ENCODE results near the gene POLR3C.
"Not testable (repeated sequence)": the region's sequence is repeated elsewhere in the genome, so short reads cannot be mapped to it uniquely, and the experiment has no call there.

POLR3C gene

DNA sequence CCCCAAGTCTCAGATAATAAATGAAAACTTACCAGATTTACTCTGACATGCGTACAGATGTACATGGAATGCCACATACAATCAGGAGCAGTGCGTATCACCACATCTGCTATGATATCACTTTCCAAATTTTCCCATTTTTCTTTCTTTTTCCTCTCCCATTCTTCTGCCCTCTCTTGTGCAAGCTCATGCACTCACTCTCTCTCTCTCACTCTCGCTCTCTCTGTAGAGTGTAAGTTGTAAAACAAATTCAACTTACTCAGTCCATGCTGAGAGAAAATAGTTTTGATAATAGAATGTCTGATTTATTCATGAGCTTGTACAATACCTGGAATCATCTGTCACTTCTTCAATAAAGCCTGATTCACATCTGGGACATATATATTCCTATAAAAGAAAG lies 35.4 kb upstream of the POLR3C start:
- Histone ChIP-seq H3K79me2 (ENCODE audit: insufficient read depth, low read depth) (peaks cover 28% of the 10 kb centered on the region; the same call in 1 of the 2 replicates), H3K4me2 (no peak overlapping the region), H3K27me3 (ENCODE audit: insufficient read depth, low read depth) (no peaks in the 10 kb centered on the region), H2AFZ (ENCODE audit: low read depth) (no peak overlapping the region), H3K4me1 (ENCODE audit: low read depth, poor library complexity, severe bottlenecking) (peaks cover 53% of the 10 kb centered on the region), H4K20me1 (ENCODE audit: insufficient read depth) (no peaks in the 10 kb centered on the region), H3K27ac (no peak overlapping the region), H3K4me3 (IDR thresholded peaks at IDR 0.05; ENCODE audit: insufficient read depth, low read depth, low read length) (no peak overlapping the region), H3K36me3 (ENCODE audit: insufficient read depth) (no peaks in the 10 kb centered on the region), H3K9ac (no peak overlapping the region)
- TF ChIP-seq, protein P1, sequence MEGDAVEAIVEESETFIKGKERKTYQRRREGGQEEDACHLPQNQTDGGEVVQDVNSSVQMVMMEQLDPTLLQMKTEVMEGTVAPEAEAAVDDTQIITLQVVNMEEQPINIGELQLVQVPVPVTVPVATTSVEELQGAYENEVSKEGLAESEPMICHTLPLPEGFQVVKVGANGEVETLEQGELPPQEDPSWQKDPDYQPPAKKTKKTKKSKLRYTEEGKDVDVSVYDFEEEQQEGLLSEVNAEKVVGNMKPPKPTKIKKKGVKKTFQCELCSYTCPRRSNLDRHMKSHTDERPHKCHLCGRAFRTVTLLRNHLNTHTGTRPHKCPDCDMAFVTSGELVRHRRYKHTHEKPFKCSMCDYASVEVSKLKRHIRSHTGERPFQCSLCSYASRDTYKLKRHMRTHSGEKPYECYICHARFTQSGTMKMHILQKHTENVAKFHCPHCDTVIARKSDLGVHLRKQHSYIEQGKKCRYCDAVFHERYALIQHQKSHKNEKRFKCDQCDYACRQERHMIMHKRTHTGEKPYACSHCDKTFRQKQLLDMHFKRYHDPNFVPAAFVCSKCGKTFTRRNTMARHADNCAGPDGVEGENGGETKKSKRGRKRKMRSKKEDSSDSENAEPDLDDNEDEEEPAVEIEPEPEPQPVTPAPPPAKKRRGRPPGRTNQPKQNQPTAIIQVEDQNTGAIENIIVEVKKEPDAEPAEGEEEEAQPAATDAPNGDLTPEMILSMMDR (conservative IDR thresholded peaks at IDR 0.05; ENCODE audit: low read depth, low read length): no peak

DNA sequence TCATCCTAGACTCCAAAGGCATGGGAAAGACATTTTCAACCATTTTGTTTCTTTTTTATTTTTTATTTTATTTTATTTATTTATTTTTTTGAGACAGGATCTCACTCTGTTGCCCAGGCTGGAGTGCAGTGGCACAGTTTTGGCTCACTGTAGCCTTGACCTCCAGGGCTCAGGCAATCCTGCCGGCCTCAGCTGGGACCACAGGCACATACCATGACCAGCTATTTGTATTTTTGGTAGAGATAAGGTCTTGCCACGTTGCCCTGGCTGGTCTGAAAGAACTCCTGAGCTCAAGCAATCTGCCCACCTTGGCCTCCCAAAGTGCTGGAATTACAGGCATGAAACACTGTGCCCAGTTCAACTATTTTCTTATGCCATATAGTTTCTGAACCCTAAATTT lies 32.1 kb upstream of the POLR3C start:
- not testable (repeated sequence) for H3K27ac ChIP-seq; H3K9ac ChIP-seq; H3K4me3 ChIP-seq (IDR thresholded peaks at IDR 0.05; ENCODE audit: insufficient read depth, low read depth, low read length); H4K20me1 ChIP-seq (ENCODE audit: insufficient read depth); H3K27me3 ChIP-seq (ENCODE audit: insufficient read depth, low read depth); H3K4me2 ChIP-seq; H2AFZ ChIP-seq (ENCODE audit: low read depth)
- H3K79me2 ChIP-seq (ENCODE audit: insufficient read depth, low read depth): peaks cover 41% of the 10 kb centered on the region; the same call in 1 of the 2 replicates
- H3K36me3 ChIP-seq (ENCODE audit: insufficient read depth): peaks cover 12% of the 10 kb centered on the region; the same call in 1 of the 2 replicates
- H3K4me1 ChIP-seq (ENCODE audit: low read depth, poor library complexity, severe bottlenecking): peaks cover 25% of the 10 kb centered on the region

DNA sequence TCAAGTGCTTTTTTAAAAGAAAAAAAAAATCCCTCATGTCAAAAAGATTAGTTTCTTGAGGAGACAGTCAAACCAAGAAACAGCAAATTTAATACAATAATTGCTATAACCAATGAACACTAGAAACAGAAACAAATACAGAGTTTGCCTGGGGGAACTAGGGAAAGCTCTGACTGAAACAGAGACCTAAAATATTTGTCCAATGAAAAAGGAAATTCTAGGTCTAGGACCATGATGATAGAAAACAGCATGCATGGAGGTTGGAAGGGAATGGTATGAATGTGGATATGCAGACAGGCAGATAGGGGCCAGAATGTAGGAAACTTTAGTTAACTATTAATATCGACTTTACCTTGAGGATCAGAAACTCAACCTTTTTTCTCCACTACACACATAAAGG lies 31.5 kb upstream of the POLR3C start:
- peaks cover 41% of the 10 kb centered on the region; the same call in 1 of the 2 replicates for H3K79me2 ChIP-seq (ENCODE audit: insufficient read depth, low read depth)
- no peak overlapping the region for H3K27ac ChIP-seq
- no peak overlapping the region for H3K4me2 ChIP-seq
- no peak overlapping the region for H3K9ac ChIP-seq
- TF ChIP-seq, protein P1 (conservative IDR thresholded peaks at IDR 0.05; ENCODE audit: low read depth, low read length): no peak
- no peak overlapping the region for H2AFZ ChIP-seq (ENCODE audit: low read depth)
- H3K4me3 ChIP-seq (IDR thresholded peaks at IDR 0.05; ENCODE audit: insufficient read depth, low read depth, low read length): no peak overlapping the region
- H3K27me3 ChIP-seq (ENCODE audit: insufficient read depth, low read depth): no peaks in the 10 kb centered on the region
- peaks cover 12% of the 10 kb centered on the region; the same call in 1 of the 2 replicates for H3K36me3 ChIP-seq (ENCODE audit: insufficient read depth)
- peaks cover 19% of the 10 kb centered on the region for H3K4me1 ChIP-seq (ENCODE audit: low read depth, poor library complexity, severe bottlenecking)
- no peaks in the 10 kb centered on the region for H4K20me1 ChIP-seq (ENCODE audit: insufficient read depth)

DNA sequence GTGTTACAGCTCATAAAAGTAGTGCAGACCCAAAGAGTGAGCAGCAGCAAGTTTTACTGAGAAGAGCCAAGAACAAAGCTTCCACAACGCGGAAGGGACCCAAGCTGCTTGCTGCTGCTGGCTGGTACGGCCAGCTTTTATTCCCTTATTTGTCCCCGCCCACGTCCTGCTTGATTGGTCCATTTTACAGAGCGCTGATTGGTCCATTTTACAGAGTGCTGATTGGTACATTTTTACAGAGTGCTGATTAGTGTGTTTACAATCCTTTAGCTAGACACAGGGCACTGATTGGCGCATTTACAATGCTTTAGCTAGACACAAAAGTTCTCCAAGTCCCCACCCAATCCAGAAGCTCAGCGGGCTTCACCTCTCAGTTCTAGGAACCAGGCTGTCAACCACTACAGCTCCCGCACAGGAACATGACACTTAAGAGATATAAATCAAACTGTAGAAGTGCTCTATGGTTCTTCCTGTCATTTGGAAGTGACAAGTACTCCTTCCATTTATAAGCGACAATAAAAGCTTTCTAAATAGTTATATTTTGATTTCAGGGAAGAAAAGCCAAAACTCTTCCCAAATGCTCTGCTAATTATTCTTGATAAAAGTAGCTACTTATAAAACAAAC lies 28.6 kb upstream of the POLR3C start:
- H3K27ac ChIP-seq: no peak overlapping the region
- H4K20me1 ChIP-seq (ENCODE audit: insufficient read depth): 0 out of 2 replicates have a peak, but pooled peaks cover 5% of the 10 kb centered on the region
- H3K27me3 ChIP-seq (ENCODE audit: insufficient read depth, low read depth): no peaks in the 10 kb centered on the region
- no peak overlapping the region for H3K4me3 ChIP-seq (IDR thresholded peaks at IDR 0.05; ENCODE audit: insufficient read depth, low read depth, low read length)
- no peak overlapping the region for H2AFZ ChIP-seq (ENCODE audit: low read depth)
- H3K4me2 ChIP-seq: no peak overlapping the region
- H3K9ac ChIP-seq: no peak overlapping the region
- peaks cover 12% of the 10 kb centered on the region; the same call in 1 of the 2 replicates for H3K36me3 ChIP-seq (ENCODE audit: insufficient read depth)
- TF ChIP-seq, protein P1 (conservative IDR thresholded peaks at IDR 0.05; ENCODE audit: low read depth, low read length): no peak
- peaks cover 47% of the 10 kb centered on the region; the same call in 1 of the 2 replicates for H3K79me2 ChIP-seq (ENCODE audit: insufficient read depth, low read depth)
- no peaks in the 10 kb centered on the region for H3K4me1 ChIP-seq (ENCODE audit: low read depth, poor library complexity, severe bottlenecking)

DNA sequence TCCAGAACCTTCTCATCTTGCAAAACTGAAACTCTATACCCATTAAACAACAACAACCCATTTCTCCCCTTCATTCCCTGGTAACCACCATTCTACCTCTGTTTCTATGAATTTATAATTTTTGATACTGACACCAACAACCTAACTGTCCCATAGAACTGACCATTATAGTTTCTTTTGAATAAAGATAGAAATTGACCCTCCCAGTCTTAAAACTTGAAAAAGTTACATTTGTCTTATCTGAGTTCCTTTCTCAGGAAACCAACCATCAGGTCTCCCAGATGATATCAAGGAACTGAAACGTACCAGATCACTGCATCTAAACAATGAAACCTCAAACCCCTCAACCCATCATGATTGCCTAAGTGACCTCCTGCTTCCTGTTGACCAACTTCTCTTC lies 27.2 kb upstream of the POLR3C start:
- peaks cover 57% of the 10 kb centered on the region; the same call in 1 of the 2 replicates for H3K79me2 ChIP-seq (ENCODE audit: insufficient read depth, low read depth)
- H4K20me1 ChIP-seq (ENCODE audit: insufficient read depth): 0 out of 2 replicates have a peak, but pooled peaks cover 5% of the 10 kb centered on the region
- H3K4me2 ChIP-seq: no peak overlapping the region
- no peaks in the 10 kb centered on the region for H3K27me3 ChIP-seq (ENCODE audit: insufficient read depth, low read depth)
- TF ChIP-seq, protein P1 (conservative IDR thresholded peaks at IDR 0.05; ENCODE audit: low read depth, low read length): no peak
- peaks cover 12% of the 10 kb centered on the region; the same call in 1 of the 2 replicates for H3K36me3 ChIP-seq (ENCODE audit: insufficient read depth)
- H3K4me1 ChIP-seq (ENCODE audit: low read depth, poor library complexity, severe bottlenecking): no peaks in the 10 kb centered on the region
- H3K9ac ChIP-seq: no peak overlapping the region
- no peak overlapping the region for H3K4me3 ChIP-seq (IDR thresholded peaks at IDR 0.05; ENCODE audit: insufficient read depth, low read depth, low read length)
- H2AFZ ChIP-seq (ENCODE audit: low read depth): no peak overlapping the region
- no peak overlapping the region for H3K27ac ChIP-seq

All from KMS-11 (cell line).